GM21737 (cell line): ENCODE data around the gene METTL26.
"Not testable (repeated sequence)": the region's sequence is repeated elsewhere in the genome, so short reads cannot be mapped to it uniquely, and the experiment has no call there.

Source experiments
- ATAC-seq: cut with Tn5 transposase; IDR thresholded peaks from one replicate; pipeline ENCODE4 v1.9.1; 2021; ENCODE audit warnings: mild to moderate bottlenecking, moderate library complexity; ENCODE audit not compliant: unreplicated experiment

The METTL26 gene

GRCh38 chr16:606656-607307 is 29.3 kb downstream of the METTL26 start:
- no peak for ATAC-seq

- no peak for ATAC-seq
Observed at GRCh38 chr16:603933-604332, 32.2 kb downstream of the METTL26 start.

GRCh38 chr16:600781-601180 is 35.3 kb downstream of the METTL26 start:
- no peak for ATAC-seq

GRCh38 chr16:598823-599739 is 37.0 kb downstream of the METTL26 start:
- no peak for ATAC-seq

GRCh38 chr16:597655-598054 is 38.5 kb downstream of the METTL26 start:
- ATAC-seq, result not testable (repeated sequence)

GRCh38 chr16:596736-597060 is 39.4 kb downstream of the METTL26 start:
- no peak for ATAC-seq

GRCh38 chr16:595942-596735 is 40.0 kb downstream of the METTL26 start:
- ATAC-seq, result no peak

GRCh38 chr16:595094-595528 is 41.0 kb downstream of the METTL26 start:
- no peak for ATAC-seq

- no peak for ATAC-seq
Observed at GRCh38 chr16:593807-594206, 42.3 kb downstream of the METTL26 start.

GRCh38 chr16:593406-593805 is 42.7 kb downstream of the METTL26 start:
- ATAC-seq, result no peak

GRCh38 chr16:592518-593306 is 43.4 kb downstream of the METTL26 start:
- no peak for ATAC-seq

GRCh38 chr16:591892-592517 is 44.1 kb downstream of the METTL26 start:
- no peak for ATAC-seq

GRCh38 chr16:591231-591630 is 44.9 kb downstream of the METTL26 start:
- ATAC-seq, result no peak

- ATAC-seq, result no peak
Observed at GRCh38 chr16:590815-591200, 45.3 kb downstream of the METTL26 start.

- ATAC-seq, result no peak
Observed at GRCh38 chr16:590188-590814, 45.8 kb downstream of the METTL26 start.

GRCh38 chr16:589658-590187 is 46.4 kb downstream of the METTL26 start, which contains the start of gene RAB40C:
Gene RAB40C, plus strand, starts transcription at chr16:590066. Its CDS starts 226 bp downstream, at chr16:590292.
- peak; percentile 75 for ATAC-seq

GRCh38 chr16:588889-589657 is 47.0 kb downstream of the METTL26 start:
- ATAC-seq, result peak; percentile 68

- peak; percentile 3 for ATAC-seq
Observed at GRCh38 chr16:588639-588888, 47.5 kb downstream of the METTL26 start.
